CD4-positive, alpha-beta T cell treated with Interleukin-4 for 1 hour (primary cell): ENCODE data around the gene AATF.

ENCODE experiments used
- DNase-seq, 2 donors: peaks; one replicate each; pipeline ENCODE4 v3.0.0-alpha.2; 2020 to 2022

Gene AATF

GRCh38 chr17:36931096-36931696, 17.6 kb upstream of the AATF start:
- no peak for DNase-seq

- DNase-seq, result peak in 1 of 2 donors; percentile 7
Observed at GRCh38 chr17:36931697-36932382, 16.9 kb upstream of the AATF start.

GRCh38 chr17:36932383-36932693, 16.4 kb upstream of the AATF start:
- DNase-seq, result no peak

GRCh38 chr17:36932694-36933511, 15.9 kb upstream of the AATF start:
- peak in 1 of 2 donors; percentile 11 for DNase-seq

- DNase-seq, result peak in 1 of 2 donors; percentile 6
Observed at GRCh38 chr17:36933512-36934143, 15.1 kb upstream of the AATF start.

- DNase-seq, result no peak
Observed at GRCh38 chr17:36934144-36934691, 14.5 kb upstream of the AATF start.

GRCh38 chr17:36934692-36935630, 13.8 kb upstream of the AATF start:
- DNase-seq, result peak in 1 of 2 donors; percentile 29

- DNase-seq, result peak in 1 of 2 donors; percentile 18
Observed at GRCh38 chr17:36935671-36936454, 12.9 kb upstream of the AATF start.

GRCh38 chr17:36936455-36937000, 12.2 kb upstream of the AATF start:
- DNase-seq, result no peak

- peak in 1 of 2 donors; percentile 22 for DNase-seq
Observed at GRCh38 chr17:36937001-36937958, 11.5 kb upstream of the AATF start, which contains the start of gene LHX1. LHX1 (plus strand) TSS chr17:36937475; CDS start chr17:36938198, 723 bp downstream.

- DNase-seq, result peak in 1 of 2 donors; percentile 37
Observed at GRCh38 chr17:36937959-36938565, 10.7 kb upstream of the AATF start.

GRCh38 chr17:36938566-36939051, 10.1 kb upstream of the AATF start:
- peak in 1 of 2 donors; percentile 16 for DNase-seq

- DNase-seq, result peak in 1 of 2 donors; percentile 8
Observed at GRCh38 chr17:36939052-36939801, 9.5 kb upstream of the AATF start.

- peak in 1 of 2 donors; percentile 13 for DNase-seq
Observed at GRCh38 chr17:36939802-36940312, 8.9 kb upstream of the AATF start.

- no peak for DNase-seq
Observed at GRCh38 chr17:36940313-36941264, 8.2 kb upstream of the AATF start.

- DNase-seq, result no peak
Observed at GRCh38 chr17:36941265-36942010, 7.3 kb upstream of the AATF start.
